Stimulated activated CD4-positive, alpha-beta T cell treated with anti-CD3 and anti-CD28 coated beads, Interleukin-15, amount 100 ng/mL, for 24 hours (primary cell): ENCODE data around the gene SLC11A2.
"Not testable (repeated sequence)": the region's sequence is repeated elsewhere in the genome, so short reads cannot be mapped to it uniquely, and the experiment has no call there.

Experiments used
- DNase-seq: peaks from one replicate; pipeline ENCODE4 v3.0.0-alpha.2; 2020

The SLC11A2 gene

DNA sequence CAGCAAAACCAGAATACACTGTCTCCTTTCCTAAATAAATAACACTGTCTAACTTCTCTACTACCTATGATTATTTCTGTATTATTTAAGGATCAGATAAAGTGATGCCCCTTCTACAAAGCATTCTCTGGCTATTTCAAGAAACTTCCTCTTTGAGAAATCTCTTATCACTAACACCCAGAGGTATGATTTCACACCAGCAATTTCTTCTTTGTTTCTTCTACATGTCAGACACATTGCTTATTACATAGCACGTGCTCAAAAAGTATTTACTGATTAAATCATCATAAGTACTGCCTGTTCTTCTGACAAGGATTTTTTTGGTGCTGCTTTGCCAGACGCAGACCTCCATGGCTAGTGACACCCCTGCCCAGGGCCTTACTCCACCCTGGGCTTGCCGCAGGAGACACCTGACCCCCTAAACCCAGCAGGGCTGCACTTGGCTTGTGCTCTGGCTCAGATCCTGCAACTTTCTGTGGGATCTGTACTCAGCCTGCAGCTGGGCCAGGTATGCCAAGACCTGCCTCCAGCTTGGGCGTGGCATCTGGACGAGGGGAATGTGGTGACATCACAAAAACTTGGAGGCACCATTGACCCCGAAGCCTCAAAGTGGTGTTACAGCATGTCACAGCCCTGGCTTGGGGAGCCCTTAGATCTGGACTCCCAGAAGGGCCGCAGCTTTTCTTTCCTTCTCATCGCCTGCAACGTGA lies 89.2 kb downstream of the SLC11A2 start:
- DNase-seq: no peak

DNA sequence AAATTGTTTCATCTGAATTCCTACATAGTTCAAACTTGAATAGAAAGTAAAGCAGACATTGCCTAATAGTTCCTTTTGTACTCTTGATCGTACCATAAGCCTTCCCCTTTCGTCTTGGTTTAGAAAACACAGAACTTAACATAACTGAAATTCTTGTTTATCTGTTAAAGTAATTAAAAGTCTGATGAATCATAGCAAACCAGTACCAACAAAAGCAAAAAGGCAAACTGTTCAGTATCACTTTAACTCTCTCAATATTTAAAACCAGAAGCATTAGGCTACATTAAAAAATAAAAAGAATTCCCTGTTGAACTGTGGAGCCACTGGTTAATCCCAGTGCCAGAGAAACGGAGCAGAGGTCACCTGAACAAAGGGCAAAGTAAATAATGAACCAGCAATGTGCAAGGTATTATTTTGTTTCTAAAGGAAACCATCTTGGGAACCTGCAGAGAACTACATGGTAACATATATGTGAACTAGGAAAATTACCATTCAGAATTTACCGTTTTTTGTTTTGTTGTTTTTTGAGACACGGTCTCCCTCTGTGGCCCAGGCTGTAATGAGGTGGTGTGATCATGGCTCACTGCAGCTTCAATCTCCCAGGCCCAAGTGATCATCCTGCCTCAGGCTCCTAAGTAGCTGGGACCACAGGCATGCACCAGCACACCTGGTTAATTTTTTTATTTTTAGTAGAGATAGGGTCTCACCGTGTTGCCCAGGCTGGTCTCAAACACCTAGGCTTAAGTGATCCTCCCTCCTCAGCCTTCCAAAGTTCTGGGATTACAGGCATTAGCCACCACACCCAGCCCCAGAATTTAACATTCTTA lies 91.0 kb downstream of the SLC11A2 start:
- no peak for DNase-seq

DNA sequence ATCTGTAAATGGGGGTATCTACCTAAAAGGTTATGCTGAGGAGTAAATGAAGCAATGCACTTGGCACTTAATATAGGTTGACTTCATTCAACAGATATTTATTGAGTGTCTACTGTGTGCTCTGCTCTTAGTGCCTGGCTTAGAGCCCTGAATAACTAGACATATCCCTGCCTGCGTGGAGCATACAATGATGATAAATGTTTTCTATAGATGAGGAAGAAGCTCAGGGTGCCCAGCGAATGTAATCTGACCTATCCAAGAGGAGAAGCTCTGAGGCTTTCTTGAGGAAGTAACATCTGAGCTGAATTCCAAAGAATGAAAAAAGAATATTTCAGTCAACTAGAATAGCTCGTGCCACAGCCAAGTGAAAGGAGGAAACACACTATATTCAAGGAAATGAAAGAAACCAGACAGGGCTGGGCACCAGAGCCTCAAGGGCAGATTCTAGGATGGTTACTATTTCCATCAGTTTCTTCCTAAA lies 91.8 kb downstream of the SLC11A2 start:
- no peak for DNase-seq

DNA sequence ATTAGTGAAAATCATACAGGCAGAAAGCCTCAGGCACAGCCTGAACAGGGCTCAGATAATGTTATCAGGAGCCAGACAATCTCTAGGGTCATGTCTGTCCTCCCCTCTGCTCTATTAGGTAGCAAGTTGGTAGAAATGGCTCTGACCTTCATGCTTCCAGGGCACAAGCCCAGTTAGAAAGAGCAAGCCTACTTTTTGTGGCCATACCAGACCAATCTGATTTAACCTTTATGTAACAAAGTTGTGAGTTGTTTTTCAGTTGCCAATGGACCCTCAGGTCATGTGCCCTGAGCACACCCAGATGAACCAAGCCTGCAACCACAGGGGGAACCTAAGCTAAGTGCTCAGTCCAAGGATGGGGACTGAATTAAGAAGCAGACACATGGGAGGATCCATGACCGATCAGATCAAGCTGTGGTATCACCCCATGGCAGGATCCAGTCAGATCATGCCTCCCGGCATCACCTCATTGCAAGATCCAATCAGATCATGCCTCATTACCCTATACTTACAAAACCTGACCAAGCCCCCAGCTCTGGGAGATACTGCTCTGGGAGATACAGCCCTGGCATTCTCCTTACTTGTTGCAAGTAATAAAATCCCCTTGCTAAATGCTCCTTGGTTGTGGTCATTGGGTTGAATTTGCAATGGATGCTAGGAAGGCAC lies 92.6 kb downstream of the SLC11A2 start:
- no peak for DNase-seq

DNA sequence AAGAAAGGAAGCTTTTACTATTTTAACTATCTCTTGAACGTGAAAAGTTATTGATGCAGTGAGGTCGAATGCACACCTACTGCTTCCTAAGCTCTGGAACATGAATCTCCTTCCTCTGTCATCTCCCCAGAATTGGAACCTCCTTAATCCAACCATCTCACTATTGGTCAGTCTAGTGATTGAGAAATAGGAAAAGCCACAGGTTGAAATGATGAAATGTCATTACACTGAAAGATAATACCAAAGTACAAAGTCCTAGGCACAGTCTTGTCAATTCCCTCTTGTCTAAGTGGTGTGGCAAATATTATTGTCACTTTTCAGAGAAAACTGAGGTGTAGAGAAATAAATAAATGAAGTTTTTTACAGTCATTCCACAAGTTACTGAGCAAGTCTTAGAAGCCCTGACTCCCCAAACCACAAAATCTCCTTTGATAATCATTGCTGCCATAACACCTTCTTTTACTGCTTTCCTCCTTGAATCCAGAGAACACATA lies 93.3 kb downstream of the SLC11A2 start:
- DNase-seq: no peak

DNA sequence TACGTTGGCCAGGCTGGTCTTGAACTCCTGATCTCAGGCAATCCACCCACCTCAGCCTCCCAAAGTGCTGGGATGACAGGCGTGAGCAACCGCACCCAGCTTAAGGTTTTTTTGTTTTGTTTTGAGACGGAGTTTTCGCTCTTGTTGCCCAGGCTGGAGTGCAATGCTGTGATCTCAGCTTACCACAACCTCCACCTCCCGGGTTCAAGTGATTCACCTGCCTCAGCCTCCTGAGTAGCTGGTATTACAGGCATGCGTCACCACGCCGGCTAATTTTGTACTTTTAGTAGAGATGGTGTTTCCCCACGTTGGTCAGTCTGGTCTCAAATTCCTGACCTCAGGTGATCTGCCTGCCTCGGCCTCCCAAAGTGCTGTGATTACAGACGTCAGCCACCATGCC lies 95.7 kb downstream of the SLC11A2 start:
- not testable (repeated sequence) for DNase-seq

DNA sequence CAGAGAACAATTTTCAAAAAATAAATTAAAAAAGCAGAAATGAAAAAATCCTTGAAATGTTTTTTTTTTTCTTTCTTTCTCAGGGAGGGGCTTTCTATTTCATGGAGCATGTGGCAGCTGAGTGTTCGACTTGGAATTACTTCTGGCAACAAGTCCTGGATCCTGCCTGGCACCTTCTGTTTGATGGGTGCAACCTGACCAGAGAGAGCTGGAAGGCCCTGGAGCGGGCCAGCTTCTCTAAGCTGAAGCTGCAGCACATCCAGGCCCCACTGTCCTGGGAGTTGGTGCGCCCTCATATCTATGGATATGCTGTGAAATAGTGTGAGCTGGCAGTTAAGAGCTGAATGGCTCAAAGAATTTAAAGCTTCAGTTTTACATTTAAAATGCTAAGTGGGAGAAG lies 96.4 kb downstream of the SLC11A2 start:
- DNase-seq: no peak
